Measurements from ENCODE around the gene SPATA2L.

SPATA2L gene

DNA sequence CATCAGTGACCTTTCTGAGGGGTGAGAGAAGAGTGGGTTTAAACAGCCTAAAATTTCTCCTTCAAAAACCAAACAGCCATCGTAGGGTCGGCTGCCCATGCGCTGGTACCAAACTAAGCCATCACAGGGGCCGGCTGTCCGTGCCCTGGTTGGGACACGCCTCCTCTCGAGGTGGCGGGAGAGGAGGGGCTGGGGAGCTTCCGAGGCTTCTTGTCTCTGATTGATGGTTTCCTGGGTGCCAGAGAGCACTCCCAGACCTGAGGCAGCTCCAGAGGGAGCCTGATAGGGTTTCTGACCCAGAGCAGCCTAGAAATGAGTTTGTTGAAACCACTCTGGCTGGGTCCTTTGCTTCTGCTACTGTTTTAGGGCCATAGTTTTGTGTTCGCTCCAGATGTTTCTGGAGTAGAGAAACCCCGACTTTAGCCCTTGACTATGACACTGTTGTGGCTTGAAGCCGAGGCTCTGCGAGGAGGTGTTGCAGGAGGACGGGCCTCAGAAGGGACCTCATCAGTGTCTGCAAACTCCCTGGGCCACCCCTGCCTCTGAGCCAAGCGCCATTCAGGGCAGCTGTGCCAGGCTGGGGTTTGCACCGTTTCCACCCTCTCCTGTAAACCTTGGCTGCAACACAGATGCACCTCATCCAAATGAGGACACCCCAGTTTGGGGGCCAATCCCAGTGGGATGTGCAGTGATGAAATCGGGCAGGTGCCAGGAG, 26.1 kb upstream of the SPATA2L start:
- DNase-seq: no peak

DNA sequence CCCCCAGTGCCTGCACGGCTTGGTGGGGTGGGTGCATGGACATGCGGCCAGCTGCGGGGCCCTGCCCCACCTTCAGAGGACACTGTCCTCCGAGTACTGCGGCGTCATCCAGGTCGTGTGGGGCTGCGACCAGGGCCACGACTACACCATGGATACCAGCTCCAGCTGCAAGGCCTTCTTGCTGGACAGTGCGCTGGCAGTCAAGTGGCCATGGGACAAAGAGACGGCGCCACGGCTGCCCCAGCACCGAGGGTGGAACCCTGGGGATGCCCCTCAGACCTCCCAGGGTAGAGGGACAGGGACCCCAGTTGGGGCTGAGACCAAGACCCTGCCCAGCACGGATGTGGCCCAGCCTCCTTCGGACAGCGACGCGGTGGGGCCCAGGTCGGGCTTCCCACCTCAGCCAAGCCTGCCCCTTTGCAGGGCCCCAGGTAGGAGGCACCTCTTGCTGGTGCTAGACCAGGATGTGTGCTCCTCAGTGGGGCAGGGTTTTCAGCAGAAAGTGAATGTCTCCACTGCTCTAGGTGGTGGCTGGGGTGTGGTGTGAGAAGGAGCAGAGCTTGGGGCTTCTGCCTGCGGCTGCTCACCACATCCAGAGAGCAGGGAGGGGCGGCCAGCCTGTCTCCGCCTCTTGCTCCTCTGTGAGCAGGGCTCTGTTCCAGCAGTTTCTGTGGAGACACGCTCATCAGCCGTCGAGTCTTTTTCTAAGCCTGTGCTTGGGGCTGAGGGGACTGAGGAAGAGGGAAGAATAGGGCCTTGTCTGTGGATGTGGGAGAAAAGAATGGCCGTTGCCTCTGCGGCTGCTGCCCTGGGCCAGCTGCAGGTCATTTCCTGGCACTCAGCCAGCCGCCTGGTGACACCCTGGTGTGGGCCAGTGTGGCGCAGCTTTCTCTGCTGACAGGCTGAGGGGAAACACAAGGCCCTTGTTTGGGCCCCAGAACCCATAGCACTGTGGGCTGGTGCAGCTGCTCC, 22.1 kb upstream of the SPATA2L start:
- peak; percentile 50 for DNase-seq

GRCh38 chr16:89722392-89723278, 21.1 kb upstream of the SPATA2L start:
- DNase-seq: peak; percentile 47

GRCh38 chr16:89721546-89722391, 20.3 kb upstream of the SPATA2L start:
- DNase-seq: peak; percentile 77

DNA sequence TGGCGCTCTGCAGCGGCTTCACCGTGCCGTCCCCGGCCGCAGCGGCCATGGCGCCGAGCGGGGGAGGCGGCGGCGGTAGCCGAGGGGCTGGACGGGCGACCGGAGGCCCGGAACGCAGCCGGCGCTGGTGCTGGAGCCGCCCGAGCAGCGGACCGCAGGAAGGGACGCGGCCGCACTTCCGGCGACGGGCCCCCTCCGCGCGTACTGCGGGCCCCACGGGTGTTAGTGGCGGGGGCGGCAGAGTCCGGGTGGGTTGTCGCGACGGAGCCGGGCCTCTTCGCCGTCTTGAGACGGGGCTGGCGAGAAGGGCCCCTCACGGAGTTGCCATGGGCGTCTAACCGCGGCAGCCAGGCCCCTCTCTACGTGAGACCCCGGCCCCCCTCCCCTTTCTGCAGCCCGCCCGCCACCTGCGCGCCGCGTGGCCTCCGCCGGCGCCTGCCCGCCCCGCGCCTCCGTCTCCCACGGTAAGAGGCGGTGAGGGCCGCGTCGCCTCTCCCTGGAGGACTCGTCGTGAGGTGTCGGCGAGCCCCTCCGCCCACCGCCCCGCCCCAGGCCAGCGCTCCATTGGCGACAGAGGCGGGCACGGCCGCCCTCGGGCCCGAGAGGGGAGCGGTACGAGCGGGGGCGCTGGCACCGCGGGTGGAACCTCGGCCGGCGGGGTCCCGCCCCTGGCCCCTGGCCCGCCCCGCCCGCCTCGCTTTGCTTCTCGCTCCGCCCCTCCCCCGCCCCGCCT, 19.5 kb upstream of the SPATA2L start, which contains the start of the genes VPS9D1 and ZNF276:
TSS of gene VPS9D1 (minus strand) at position 86 of the 733 bp plus-strand sequence. CDS start at position 49, 37 bp downstream.
TSS of gene ZNF276 (plus strand) at position 725 of the 733 bp plus-strand sequence. CDS start 104 bp downstream, outside the sequence.
- DNase-seq: peak; percentile 78

- no peak for DNase-seq
These were observed 19.0 kb upstream of the SPATA2L start for GRCh38 chr16:89720551-89720812.

DNA sequence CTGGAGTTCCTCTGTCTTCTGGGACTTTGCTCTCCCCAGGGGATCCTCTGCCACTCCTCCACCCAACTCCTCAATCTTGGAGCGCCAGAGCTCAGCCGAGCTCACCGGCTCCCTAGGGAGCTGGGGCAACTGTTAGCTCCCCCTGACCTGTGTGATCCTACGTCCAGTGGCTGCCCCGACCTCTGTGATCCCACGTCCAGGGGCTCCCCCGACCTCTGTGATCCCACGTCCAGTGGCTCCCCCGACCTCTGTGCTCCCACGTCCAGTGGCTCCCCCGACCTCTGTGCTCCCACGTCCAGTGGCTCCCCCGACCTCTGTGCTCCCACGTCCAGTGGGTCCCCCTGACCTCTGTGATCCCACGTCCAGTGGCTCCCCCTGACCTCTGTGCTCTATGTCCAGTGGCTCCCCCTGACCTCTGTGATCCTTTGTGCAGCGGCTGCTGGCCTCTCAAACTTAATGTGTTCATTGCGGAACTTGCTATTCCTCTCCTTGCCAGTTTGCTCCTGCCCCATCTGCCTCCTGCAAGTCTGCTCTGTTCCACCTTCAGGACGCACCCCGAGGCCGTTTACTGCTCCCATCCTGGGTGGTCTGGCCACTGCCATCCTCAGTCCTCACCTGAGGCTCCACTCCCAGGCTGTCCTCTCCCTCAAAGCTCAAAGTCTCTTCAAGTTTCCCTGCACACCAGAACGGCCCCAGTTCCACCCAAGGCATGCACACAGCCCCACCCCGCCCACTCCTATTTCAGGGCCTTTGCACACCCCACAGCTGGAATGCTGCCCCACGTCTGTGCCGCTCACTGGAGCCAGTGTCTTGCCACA, 16.4 kb upstream of the SPATA2L start:
- DNase-seq: no peak

- no peak for DNase-seq
These were observed 15.6 kb upstream of the SPATA2L start for GRCh38 chr16:89716916-89717687.

DNA sequence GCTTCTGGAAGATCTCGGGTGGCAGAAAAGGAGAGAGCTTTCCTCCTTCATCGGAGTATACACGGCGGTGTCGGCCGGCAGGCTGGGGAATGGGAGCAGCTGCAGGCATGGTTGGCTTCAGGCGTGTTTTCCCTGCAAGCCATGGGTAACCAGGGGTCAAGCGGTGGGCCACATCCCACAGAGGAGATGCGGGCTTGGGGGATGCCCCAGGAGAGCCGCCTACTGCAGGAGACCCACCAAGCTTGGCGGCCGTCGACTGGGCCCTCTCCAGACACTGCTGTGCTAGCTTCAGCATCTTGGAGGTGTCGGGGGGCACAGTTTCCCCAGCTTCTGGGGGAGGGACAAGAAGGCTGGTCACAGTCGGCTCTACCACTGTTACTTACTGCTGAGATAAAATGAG, 15.0 kb upstream of the SPATA2L start:
- DNase-seq: no peak

GRCh38 chr16:89712274-89712781, 10.8 kb upstream of the SPATA2L start:
- no peak for DNase-seq

DNA sequence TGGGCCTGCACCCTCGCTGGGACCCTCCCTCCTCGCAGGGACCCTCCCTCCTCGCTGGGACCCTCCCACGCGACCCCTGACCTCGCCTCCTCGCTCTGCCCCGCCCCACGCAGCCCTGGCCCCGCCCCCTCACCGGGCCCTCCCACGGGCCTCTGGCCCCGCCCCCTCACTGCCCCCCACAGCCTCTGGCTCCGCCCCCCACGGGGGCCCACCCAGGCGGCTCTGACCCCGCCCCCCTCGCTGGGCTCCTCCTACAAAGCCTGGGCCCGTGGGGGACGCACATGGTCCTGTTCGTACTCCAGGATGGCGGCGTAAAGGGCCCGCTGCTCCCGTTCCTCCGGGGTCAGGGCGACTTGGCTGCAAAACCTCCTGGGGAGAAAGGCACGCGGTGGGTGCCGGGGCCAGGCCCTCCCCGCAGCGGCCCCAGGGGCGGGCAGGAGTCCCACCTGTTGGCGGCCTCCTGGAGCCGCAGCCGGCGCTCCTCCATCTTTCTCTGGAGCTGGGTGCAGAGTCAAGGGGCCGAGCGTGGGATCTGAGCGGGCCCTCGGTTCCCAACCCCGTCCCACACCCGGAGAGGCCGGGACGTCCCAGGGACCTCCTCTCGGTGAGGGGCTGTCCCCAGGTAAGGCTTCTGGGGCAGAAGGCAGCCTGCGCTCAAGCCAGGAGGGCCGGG, 10.2 kb upstream of the SPATA2L start:
- DNase-seq: peak; percentile 86

DNA sequence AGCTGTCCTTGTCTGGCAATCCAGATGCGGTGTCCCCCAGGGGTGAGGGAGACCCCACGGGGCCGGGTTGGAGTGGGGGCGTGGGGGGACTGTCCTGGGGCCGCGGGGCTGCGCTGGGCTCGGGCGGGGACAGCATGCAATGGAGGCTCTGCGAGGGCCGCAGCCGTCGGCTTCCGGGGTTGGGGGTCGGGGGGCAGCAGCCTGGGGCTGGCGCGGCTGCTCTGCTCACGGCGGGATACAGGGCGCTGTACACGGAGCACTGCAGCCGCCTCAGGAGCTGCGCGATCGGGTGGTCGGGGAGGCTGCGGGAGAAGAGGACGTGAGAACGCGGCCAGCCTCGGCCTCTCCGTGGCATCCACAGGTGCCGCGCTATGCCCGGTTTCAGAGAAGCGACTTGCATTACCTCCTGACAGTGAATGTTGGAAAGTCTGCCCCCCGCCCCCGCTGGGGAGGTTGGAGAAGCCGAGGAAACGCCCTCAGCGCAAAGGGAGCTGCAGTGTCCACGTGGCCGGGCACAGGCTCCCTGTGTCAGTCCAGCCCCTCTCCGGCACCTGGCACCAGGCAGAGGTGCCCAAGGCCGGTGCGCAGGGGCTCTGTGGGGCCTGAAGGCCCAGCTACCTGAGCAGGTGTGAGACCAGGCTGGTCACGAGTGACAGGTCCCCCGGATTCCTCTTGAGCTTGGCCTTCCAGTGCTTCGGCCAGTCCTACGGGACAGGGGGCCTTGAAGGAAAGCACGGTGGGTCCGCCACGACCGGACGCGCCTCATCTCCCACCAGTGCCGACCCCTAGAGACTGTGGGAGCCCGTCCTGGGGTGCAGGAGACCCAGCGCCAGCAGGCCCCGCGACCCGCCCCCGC, 9.4 kb upstream of the SPATA2L start:
- no peak for DNase-seq

GRCh38 chr16:89709716-89710432, 8.4 kb upstream of the SPATA2L start:
- DNase-seq: no peak

- no peak for DNase-seq
These were observed 7.7 kb upstream of the SPATA2L start for GRCh38 chr16:89709166-89709565.

DNA sequence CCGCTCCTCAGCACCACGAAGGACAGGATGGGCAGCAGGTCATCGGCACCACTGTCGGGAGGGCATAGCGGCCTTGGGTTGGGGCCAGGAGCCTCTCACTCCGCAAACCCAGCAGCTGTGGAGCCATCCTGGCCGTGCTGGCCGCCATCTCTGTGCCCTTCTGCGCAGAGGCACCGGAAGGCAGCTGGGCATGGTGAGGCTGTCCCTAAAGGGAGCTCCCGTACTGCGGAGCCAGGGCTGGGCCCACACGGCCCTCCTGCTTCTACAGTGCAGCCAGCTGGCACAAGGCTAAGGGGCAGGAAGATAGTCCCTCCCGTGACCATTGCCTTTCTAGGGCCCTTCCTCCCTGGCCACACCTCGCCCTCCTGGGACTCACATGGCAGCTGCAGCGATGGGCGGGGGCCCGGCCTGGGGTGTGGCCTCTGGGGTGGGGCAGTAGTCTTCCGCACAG, 7.0 kb upstream of the SPATA2L start:
- DNase-seq: no peak

GRCh38 chr16:89707695-89708094, 6.2 kb upstream of the SPATA2L start:
- DNase-seq: no peak

All from effector CD8-positive, alpha-beta T cell (primary cell).